Activated naive CD8-positive, alpha-beta T cell treated with anti-CD3 and anti-CD28 coated beads, Interleukin-2, amount 10 ng/mL, durations not matched to agents 7 days and 5 days (primary cell): Measurements from ENCODE around the gene HRH4. TPM values are rescaled to one million over a fixed set of nuclear protein-coding genes. Genes with fewer than 3 reads are reported as not detected.

ENCODE experiments used
- ATAC-seq: fragments of 150-1000 bp; cut with Tn5 transposase; one replicate; pipeline ENCODE4 v1.10.0; 2021; ENCODE audit warnings: low read depth, moderate library complexity
- POLR2A ChIA-PET: fragments of 350-600 bp; sonication (Branson Sonifier 250); formaldehyde crosslinking; loops from one replicate; lab custom pipeline; 2021; ENCODE audit warnings: antibody characterized with exemption; lab: Charles Lee
- DNase-seq: peaks from one replicate; pipeline ENCODE4 v3.0.0; 2021
- H3K27ac Mint-ChIP-seq: one replicate; pipeline ENCODE4 v1.8.0; 2022; ENCODE audit warnings: mild to moderate bottlenecking, mixed read lengths
- H3K27me3 Mint-ChIP-seq: one replicate; pipeline ENCODE4 v1.8.0; 2022; ENCODE audit warnings: mild to moderate bottlenecking, moderate library complexity, mixed read lengths
- H3K36me3 Mint-ChIP-seq: one replicate; pipeline ENCODE4 v1.8.0; 2021; ENCODE audit warnings: mild to moderate bottlenecking, mixed read lengths
- H3K4me1 Mint-ChIP-seq: one replicate; pipeline ENCODE4 v1.8.0; 2021; ENCODE audit warnings: mixed read lengths
- H3K4me3 Mint-ChIP-seq: one replicate; pipeline ENCODE4 v1.8.0; 2022; ENCODE audit warnings: mild to moderate bottlenecking, moderate library complexity, mixed read lengths
- H3K9me3 Mint-ChIP-seq: one replicate; pipeline ENCODE4 v1.8.0; 2021; ENCODE audit warnings: mixed read lengths
- total RNA-seq, 2 experiments: library from RNA; stranded (reverse); gene quantifications; one replicate each; pipeline ENCODE4 v1.2.3, GENCODE V29; 2021

Gene HRH4
- total RNA-seq, 2 experiments from 2014 or later = 0.22 to 0.23 TPM

DNA sequence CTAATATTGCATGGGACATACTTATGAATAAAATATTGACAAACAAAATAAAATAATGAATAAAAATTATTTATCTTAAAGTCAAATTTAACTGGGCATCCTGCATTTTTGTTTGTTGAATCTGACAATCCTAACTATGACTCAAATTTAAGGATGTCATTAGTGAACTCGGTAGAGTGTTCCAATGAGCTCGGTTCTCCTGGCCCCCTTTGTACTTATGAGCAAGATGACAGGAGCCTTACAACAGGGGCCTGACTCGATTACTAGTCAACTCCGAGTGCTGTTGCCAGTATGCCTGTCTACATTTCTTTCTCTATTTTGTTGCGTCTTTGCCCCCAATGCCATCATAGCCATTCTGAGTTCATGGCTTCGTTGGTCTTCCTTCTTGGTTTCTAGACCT, 40.3 kb downstream of the HRH4 start:
- H3K36me3 Mint-ChIP-seq = no peaks in the 10 kb centered on the region
- no peaks in the 10 kb centered on the region for H3K9me3 Mint-ChIP-seq
- ATAC-seq = no peak
- H3K27me3 Mint-ChIP-seq = peaks cover 2% of the 10 kb centered on the region
- no peak overlapping the region for H3K4me3 Mint-ChIP-seq
- no peak overlapping the region for H3K27ac Mint-ChIP-seq
- no peak for DNase-seq
- POLR2A ChIA-PET = no interaction called here
- H3K4me1 Mint-ChIP-seq = no peaks in the 10 kb centered on the region

DNA sequence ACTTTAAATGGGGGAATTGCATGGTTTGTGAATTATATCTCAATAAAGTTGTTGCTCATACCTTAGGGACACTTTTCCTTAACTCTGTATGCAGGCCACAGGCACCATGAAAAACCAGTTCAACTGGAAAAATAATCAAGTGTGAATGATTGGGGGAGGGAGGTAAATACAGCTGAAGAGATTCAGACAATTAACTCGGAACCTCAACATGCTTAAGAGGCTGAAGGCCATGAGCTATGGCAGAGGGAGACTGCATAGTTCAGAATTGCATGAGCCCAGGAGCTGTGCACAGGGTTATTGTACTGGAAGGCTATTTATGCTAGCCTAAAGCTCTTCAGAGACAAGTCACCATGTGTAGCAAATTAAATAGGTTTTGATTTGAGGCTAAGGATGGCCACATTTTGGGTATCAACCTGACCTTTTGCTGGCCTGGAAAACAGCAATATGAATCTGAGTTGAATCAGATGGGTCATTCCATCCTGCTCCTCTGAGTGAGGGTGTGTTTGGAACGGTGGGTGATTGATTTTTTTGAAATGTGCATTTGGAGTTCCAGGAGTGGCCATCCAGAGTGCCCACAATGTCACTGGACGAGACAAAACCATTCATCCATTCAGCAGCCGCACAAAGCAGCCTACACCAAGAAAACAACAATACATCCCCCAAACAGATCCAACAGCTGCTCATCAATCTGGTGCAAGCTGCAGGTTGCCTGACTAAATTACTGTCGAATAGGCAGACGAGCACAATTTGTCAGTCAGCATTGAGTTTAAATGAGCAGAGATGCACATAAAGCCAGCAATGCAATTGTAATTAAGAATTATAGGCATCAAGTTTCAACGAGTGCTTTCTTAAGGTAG, 42.5 kb downstream of the HRH4 start:
- no peaks in the 10 kb centered on the region for H3K9me3 Mint-ChIP-seq
- no peaks in the 10 kb centered on the region for H3K27me3 Mint-ChIP-seq
- POLR2A ChIA-PET = no interaction called here
- DNase-seq (no peak), ATAC-seq (no peak)
- H3K27ac Mint-ChIP-seq = no peak overlapping the region
- no peak overlapping the region for H3K4me3 Mint-ChIP-seq
- H3K36me3 Mint-ChIP-seq = no peaks in the 10 kb centered on the region
- H3K4me1 Mint-ChIP-seq = no peaks in the 10 kb centered on the region

DNA sequence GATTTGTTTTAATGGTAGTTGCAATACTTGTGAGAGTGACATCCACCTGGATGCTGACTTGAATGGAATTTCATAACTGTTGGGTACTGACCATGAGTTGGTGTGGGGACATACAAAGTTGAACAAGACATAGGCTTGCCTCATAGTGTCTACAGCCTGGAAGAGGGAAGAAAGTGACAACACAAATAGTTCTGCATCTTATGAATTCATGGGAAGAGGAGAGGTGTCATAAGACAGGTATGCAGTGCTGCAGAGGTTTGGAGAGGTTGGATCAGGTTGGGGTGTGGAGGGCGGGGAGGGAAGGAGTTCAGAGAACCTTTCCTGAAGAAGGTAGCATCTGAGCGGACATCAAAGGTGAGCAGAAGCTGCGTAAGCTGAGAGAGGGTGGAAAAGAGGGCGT, 44.0 kb downstream of the HRH4 start:
- Mint-ChIP-seq H3K9me3 (no peaks in the 10 kb centered on the region), H3K36me3 (no peaks in the 10 kb centered on the region), H3K27me3 (no peaks in the 10 kb centered on the region), H3K27ac (no peak overlapping the region), H3K4me1 (no peaks in the 10 kb centered on the region), H3K4me3 (no peak overlapping the region)
- no peak for DNase-seq
- no peak for ATAC-seq
- POLR2A ChIA-PET = no interaction called here

DNA sequence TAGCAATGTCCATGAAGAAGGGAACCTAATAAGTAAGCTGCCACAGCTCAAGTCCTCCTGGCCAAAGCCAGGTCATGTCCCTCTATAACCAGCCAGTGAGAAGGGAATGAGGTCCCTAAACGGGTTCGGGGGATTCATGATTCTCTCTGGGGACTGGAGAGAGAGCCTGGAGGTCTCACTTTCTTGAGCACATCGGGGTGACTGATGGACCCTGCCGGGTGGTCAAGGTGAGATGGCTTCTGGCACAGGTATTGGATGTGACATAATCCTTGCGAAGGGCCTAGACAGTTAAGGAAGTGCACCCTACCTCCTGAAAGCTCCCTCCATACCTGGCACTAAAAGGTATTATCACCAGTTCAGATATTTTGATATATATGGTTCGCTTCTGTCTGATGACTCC, 45.7 kb downstream of the HRH4 start:
- DNase-seq = no peak
- H3K27me3 Mint-ChIP-seq = no peaks in the 10 kb centered on the region
- no peaks in the 10 kb centered on the region for H3K9me3 Mint-ChIP-seq
- H3K4me3 Mint-ChIP-seq = no peak overlapping the region
- no peaks in the 10 kb centered on the region for H3K36me3 Mint-ChIP-seq
- no peak for ATAC-seq
- POLR2A ChIA-PET = no interaction called here
- H3K27ac Mint-ChIP-seq = no peak overlapping the region
- H3K4me1 Mint-ChIP-seq = no peaks in the 10 kb centered on the region

DNA sequence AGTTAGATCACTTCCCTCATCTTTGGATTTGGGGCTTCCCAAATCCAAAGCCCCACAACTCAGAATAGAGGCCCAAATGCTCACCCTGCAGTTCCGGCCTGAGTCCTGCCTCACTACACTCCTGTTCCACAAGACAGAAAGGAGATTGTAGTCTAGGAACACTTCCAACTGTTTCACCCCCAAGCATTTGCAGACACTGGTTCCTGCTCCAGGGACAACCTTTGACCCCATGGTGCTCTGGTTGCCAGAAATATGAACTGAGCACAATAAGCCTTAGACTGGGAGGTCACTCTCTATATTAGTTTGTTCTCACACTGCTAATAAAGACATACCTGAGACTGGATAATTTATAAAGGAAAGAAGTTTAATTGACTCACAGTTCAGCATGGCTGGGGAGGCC, 49.0 kb downstream of the HRH4 start:
- ATAC-seq (no peak), DNase-seq (no peak)
- Mint-ChIP-seq H3K4me3 (no peak overlapping the region), H3K27me3 (no peaks in the 10 kb centered on the region), H3K9me3 (no peaks in the 10 kb centered on the region), H3K4me1 (no peaks in the 10 kb centered on the region), H3K27ac (no peak overlapping the region), H3K36me3 (no peaks in the 10 kb centered on the region)
- POLR2A ChIA-PET = no interaction called here

DNA sequence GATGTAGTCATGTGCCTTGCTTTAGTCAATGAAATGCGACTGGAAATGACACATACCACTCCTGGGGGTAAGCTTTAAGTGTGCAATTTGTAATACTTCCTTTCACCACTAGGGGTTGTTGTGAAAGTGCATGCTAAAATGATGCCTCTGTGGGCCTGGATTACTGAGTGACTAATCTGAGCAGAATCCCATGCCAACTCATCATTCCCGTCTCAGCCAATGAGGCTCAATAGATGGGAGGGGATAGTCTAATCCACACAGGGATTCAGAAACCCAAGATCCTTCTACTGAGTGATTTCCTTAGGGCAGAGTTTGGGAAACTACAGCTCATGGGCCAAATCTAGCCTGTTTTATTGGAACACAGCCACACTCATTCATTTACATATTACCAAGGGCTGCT, 54.0 kb downstream of the HRH4 start:
- DNase-seq (no peak), ATAC-seq (no peak)
- H3K4me1 Mint-ChIP-seq = no peaks in the 10 kb centered on the region
- H3K27ac Mint-ChIP-seq = no peak overlapping the region
- POLR2A ChIA-PET = no interaction called here
- H3K36me3 Mint-ChIP-seq = no peaks in the 10 kb centered on the region
- H3K4me3 Mint-ChIP-seq = no peak overlapping the region
- H3K9me3 Mint-ChIP-seq = no peaks in the 10 kb centered on the region
- peaks cover 2% of the 10 kb centered on the region for H3K27me3 Mint-ChIP-seq

DNA sequence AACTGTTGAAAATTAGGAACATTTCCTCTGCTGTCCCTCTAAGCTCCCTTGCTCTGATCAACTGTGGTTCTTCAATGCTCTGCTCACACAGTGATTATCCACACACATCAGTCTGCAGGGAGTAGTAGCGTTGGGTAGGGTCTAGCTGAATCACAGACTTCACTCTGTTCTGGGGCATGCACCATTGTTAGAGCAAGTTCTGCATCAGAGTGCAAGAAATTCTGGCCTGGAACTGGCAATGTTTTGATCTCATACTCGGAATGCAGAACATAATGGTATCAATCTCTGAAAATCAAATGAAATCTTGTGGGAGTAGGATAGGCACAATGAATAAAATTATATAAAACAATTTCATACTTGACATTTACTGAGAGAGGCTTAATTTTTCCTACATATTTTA, 55.3 kb downstream of the HRH4 start:
- Mint-ChIP-seq H3K36me3 (no peaks in the 10 kb centered on the region), H3K4me1 (no peaks in the 10 kb centered on the region), H3K27me3 (peaks cover 2% of the 10 kb centered on the region), H3K27ac (no peak overlapping the region), H3K9me3 (no peaks in the 10 kb centered on the region), H3K4me3 (no peak overlapping the region)
- DNase-seq = no peak
- POLR2A ChIA-PET = no interaction called here
- ATAC-seq = no peak

DNA sequence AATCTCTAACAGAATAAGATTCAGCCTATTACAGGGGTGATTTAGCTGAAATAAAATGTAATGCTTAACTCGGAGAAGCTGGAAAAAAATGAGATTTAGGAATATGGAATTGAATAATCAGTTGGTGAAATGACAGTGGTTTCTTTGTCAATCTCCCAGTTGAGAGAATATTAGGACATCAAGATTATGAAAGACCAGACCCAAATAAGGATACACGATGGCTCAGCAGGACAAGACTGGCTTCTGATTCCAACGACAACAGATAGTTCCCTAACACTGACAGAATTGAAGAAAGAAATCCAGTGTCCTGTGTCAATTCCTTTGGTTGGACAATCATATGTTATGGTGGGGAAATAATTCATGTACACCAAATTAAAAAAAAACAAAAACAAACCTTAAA, 55.8 kb downstream of the HRH4 start:
- Mint-ChIP-seq H3K36me3 (no peaks in the 10 kb centered on the region), H3K4me1 (no peaks in the 10 kb centered on the region), H3K27me3 (peaks cover 6% of the 10 kb centered on the region), H3K4me3 (no peak overlapping the region), H3K9me3 (no peaks in the 10 kb centered on the region), H3K27ac (no peak overlapping the region)
- DNase-seq (no peak), ATAC-seq (no peak)
- POLR2A ChIA-PET = no interaction called here

DNA sequence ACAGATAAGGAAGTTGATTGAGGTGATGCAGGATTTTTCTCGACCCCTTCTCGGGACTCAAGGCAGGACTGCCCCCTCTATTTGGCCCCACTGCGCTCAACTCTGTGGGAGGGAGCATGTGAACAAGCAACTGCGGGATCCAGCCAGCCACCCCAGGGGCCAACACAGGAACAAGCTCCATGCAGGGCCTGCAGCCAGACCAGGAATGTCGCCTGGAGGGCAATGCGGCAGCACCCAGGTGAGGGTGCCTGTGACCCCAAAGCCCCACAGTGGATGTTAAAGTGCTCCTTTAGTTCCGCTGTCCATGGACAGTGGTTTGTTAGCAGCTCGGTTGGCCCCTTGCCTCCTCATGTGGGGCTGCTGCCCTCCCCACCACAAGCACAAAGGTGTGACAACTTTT, 57.1 kb downstream of the HRH4 start:
- H3K4me1 Mint-ChIP-seq = no peaks in the 10 kb centered on the region
- H3K36me3 Mint-ChIP-seq = no peaks in the 10 kb centered on the region
- DNase-seq (no peak), ATAC-seq (no peak)
- H3K4me3 Mint-ChIP-seq = no peak overlapping the region
- POLR2A ChIA-PET = no interaction called here
- H3K9me3 Mint-ChIP-seq = no peaks in the 10 kb centered on the region
- no peak overlapping the region for H3K27ac Mint-ChIP-seq
- peaks cover 6% of the 10 kb centered on the region for H3K27me3 Mint-ChIP-seq

DNA sequence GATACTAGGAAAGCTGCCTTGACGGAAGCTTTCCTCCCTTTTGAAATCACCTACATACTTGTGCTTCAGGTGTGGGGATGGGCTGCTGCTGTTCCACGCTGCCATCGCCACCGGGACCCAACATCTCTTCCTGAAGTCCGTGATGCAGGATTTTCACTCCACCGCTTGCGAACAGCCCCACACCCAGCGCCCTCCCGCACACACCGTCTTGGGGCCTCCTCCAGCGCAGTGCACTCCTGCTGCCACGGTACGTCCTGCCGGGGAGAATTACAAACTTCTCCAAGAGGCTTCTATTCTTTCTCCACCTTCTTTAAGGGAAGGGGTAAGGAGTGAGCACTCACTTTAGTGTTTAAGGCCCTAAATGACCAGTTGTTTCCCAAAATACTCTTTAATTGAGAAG, 58.2 kb downstream of the HRH4 start:
- no peaks in the 10 kb centered on the region for H3K4me1 Mint-ChIP-seq
- no peak for DNase-seq
- no peak overlapping the region for H3K4me3 Mint-ChIP-seq
- POLR2A ChIA-PET = no interaction called here
- no peak for ATAC-seq
- H3K27me3 Mint-ChIP-seq = peaks cover 6% of the 10 kb centered on the region
- H3K36me3 Mint-ChIP-seq = no peaks in the 10 kb centered on the region
- H3K9me3 Mint-ChIP-seq = no peaks in the 10 kb centered on the region
- H3K27ac Mint-ChIP-seq = no peak overlapping the region

Other genes with a start within 250 kb of the HRH4 start
- 1 to 10 TPM; 1.0 to 1.2 TPM for gene OSBPL1A, start 62.8 kb upstream of the HRH4 start, total RNA-seq
- 10 to 100 TPM; 14.1 to 14.7 TPM for gene IMPACT, start 34.0 kb upstream of the HRH4 start, total RNA-seq